ENCODE measurements around the gene AKR1C2.

AKR1C2 gene

GRCh38 chr10:4984971-4985594, 18.6 kb downstream of the AKR1C2 start:
- DNase-seq (ENCODE audit: extremely low read depth, insufficient read length) = no peak
- H3K36me3 ChIP-seq (ENCODE audit: control insufficient read depth, insufficient read depth, low read length) = no peaks in the 10 kb centered on the region
- TF ChIP-seq, protein P1, sequence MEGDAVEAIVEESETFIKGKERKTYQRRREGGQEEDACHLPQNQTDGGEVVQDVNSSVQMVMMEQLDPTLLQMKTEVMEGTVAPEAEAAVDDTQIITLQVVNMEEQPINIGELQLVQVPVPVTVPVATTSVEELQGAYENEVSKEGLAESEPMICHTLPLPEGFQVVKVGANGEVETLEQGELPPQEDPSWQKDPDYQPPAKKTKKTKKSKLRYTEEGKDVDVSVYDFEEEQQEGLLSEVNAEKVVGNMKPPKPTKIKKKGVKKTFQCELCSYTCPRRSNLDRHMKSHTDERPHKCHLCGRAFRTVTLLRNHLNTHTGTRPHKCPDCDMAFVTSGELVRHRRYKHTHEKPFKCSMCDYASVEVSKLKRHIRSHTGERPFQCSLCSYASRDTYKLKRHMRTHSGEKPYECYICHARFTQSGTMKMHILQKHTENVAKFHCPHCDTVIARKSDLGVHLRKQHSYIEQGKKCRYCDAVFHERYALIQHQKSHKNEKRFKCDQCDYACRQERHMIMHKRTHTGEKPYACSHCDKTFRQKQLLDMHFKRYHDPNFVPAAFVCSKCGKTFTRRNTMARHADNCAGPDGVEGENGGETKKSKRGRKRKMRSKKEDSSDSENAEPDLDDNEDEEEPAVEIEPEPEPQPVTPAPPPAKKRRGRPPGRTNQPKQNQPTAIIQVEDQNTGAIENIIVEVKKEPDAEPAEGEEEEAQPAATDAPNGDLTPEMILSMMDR (IDR thresholded peaks at IDR 0.05; ENCODE audit: insufficient read depth, low read length, poor library complexity, severe bottlenecking) = no peak

DNA sequence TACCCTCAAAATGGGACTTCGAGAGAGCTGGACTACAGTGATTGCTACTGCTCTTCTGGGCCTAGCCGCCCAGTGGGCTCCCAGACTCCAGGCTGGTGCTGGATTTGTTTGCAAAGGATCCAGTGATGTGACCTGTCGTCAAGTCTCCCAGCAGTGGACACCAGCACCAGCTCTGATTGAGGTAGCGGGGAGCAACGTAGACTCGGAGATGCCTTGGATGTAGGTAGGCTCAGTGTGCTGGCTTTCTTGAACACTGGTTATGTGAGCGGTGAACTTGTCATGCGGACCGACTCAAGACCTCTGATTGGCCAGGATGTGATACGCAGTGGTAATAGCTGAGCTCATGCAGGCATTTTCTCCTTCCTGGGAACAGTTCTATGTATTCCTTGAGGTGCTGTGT, 19.4 kb downstream of the AKR1C2 start:
- no peak for DNase-seq (ENCODE audit: extremely low read depth, insufficient read length)
- H3K36me3 ChIP-seq (ENCODE audit: control insufficient read depth, insufficient read depth, low read length) = no peaks in the 10 kb centered on the region
- H3K4me3 ChIP-seq (replicated peaks; ENCODE audit: low read depth, low read length) = no peak overlapping the region
- TF ChIP-seq, protein P1 (IDR thresholded peaks at IDR 0.05; ENCODE audit: insufficient read depth, low read length, poor library complexity, severe bottlenecking) = no peak
- H3K27me3 ChIP-seq (replicated peaks; ENCODE audit: control insufficient read depth, insufficient read depth, low read length) = no peaks in the 10 kb centered on the region

More at GRCh38 chr10:4984971-4985594, 18.6 kb downstream of the AKR1C2 start:
- H3K27me3 ChIP-seq (replicated peaks; ENCODE audit: control insufficient read depth, insufficient read depth, low read length) = no peaks in the 10 kb centered on the region
- H3K4me3 ChIP-seq (replicated peaks; ENCODE audit: low read depth, low read length) = no peak overlapping the region

DNA sequence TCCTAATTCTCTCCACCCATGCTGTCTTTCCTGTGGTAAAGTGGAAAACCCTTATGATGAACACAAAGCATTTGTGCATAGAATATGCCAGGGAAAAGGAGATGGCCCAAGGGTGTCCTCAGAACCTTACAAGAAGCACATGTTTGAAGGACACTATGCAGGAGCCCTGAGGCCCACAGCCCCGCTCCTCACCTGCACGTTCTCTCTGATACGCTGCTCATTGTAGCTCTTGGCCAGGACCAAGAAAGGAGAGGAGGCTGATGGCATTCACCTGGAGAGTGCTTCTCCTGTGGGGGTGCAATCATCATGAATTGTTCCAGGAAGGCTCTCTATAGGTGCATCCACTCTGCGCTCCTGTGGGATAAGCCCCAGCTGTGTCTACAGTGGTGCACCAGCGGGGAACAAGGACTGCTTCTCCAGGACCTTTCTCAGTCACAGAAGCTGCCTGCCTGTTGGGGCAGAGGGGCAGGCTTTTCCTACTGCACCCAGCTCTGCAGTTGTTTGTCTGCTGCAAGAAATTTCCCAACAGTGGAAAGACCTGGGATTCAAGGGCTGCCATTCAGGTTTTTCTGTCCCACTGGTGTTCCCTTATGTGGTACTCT, 19.9 kb downstream of the AKR1C2 start:
- H3K4me3 ChIP-seq (replicated peaks; ENCODE audit: low read depth, low read length) = no peak overlapping the region
- H3K27me3 ChIP-seq (replicated peaks; ENCODE audit: control insufficient read depth, insufficient read depth, low read length) = no peaks in the 10 kb centered on the region
- no peak for DNase-seq (ENCODE audit: extremely low read depth, insufficient read length)
- no peaks in the 10 kb centered on the region for H3K36me3 ChIP-seq (ENCODE audit: control insufficient read depth, insufficient read depth, low read length)
- TF ChIP-seq, protein P1 (IDR thresholded peaks at IDR 0.05; ENCODE audit: insufficient read depth, low read length, poor library complexity, severe bottlenecking) = no peak

DNA sequence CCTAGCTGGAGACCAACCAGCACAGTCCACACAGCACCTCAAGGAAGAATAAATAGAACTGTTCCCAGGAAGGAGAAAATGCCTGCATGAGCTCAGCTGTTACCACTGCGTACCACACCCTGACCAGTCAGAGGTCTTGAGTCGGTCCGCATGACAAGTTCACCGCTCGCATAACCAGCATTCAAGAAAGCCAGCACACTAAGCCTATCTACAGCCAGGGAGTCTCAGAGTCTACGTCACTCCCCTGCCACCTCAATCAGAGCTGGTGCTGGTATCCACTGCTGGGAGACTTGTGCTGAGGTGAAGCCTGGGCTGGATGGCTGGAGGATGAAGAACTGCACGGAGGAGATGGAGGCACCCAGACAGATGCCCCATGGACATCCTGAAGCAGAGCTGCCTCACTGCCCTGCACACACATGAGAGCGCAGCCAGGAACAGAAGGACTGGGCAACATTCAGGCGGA, 20.9 kb downstream of the AKR1C2 start:
- no peak for DNase-seq (ENCODE audit: extremely low read depth, insufficient read length)
- Histone ChIP-seq H3K27me3 (replicated peaks; ENCODE audit: control insufficient read depth, insufficient read depth, low read length) (no peaks in the 10 kb centered on the region), H3K4me3 (replicated peaks; ENCODE audit: low read depth, low read length) (no peak overlapping the region), H3K36me3 (ENCODE audit: control insufficient read depth, insufficient read depth, low read length) (no peaks in the 10 kb centered on the region)
- TF ChIP-seq, protein P1 (IDR thresholded peaks at IDR 0.05; ENCODE audit: insufficient read depth, low read length, poor library complexity, severe bottlenecking) = no peak

GRCh38 chr10:4981722-4982471, 21.8 kb downstream of the AKR1C2 start:
- DNase-seq (ENCODE audit: extremely low read depth, insufficient read length) = no peak
- no peak overlapping the region for H3K4me3 ChIP-seq (replicated peaks; ENCODE audit: low read depth, low read length)
- TF ChIP-seq, protein P1 (IDR thresholded peaks at IDR 0.05; ENCODE audit: insufficient read depth, low read length, poor library complexity, severe bottlenecking) = peak; percentile 51

More at GRCh38 chr10:4981722-4982471, 21.8 kb downstream of the AKR1C2 start:
- Histone ChIP-seq H3K36me3 (ENCODE audit: control insufficient read depth, insufficient read depth, low read length) (no peaks in the 10 kb centered on the region), H3K27me3 (replicated peaks; ENCODE audit: control insufficient read depth, insufficient read depth, low read length) (no peaks in the 10 kb centered on the region)
